Kidney (tissue), 14 donors: ENCODE results near the gene CSNK1D. TPM values are rescaled to one million over a fixed set of nuclear protein-coding genes. Genes with fewer than 3 reads are reported as not detected.

ENCODE experiments used
- DNase-seq, 5 donors: peaks; one replicate each; pipeline ENCODE4 v3.0.0-alpha.2; 2013 to 2020
- FAIRE-seq: peaks from 2 replicates; lab custom pipeline; 2012; peaks lifted over from hg19 to GRCh38; lab: Jason Lieb, UNC
- H3K27ac ChIP-seq, 2 donors: one replicate each; pipeline ENCODE4 v1.7.0; 2013; ENCODE audit warnings: low read depth in 2 of 2, low read length in 2 of 2, inconsistent platforms in 1 of 2
- H3K27me3 ChIP-seq: one replicate; pipeline ENCODE4 v1.7.1; 2013; ENCODE audit warnings: low read length, inconsistent platforms; ENCODE audit not compliant: control insufficient read depth, insufficient read depth
- H3K36me3 ChIP-seq, 3 donors: one replicate each; pipeline versions ENCODE4 v1.7.0 to v1.7.1; 2013; ENCODE audit warnings: low read length in 3 of 3, control low read depth in 1 of 3, inconsistent platforms in 1 of 3; ENCODE audit not compliant: insufficient read depth in 3 of 3, control insufficient read depth in 2 of 3
- H3K4me1 ChIP-seq, 3 donors: one replicate each; pipeline versions ENCODE4 v1.7.0 to v1.7.1; 2013; ENCODE audit warnings: low read length in 3 of 3, inconsistent platforms in 1 of 3, low read depth in 1 of 3; ENCODE audit not compliant: control insufficient read depth in 2 of 3, insufficient read depth in 2 of 3
- H3K4me3 ChIP-seq, 3 donors: one replicate each; pipeline versions ENCODE4 v1.7.0 to v1.8.1; 2013; ENCODE audit warnings: low read length in 3 of 3, control low read depth in 1 of 3, inconsistent platforms in 1 of 3
- H3K9ac ChIP-seq, 3 donors: one replicate each; pipeline versions ENCODE4 v1.7.0 to v1.7.1; 2013; ENCODE audit warnings: low read length in 3 of 3, control low read depth in 1 of 3, inconsistent platforms in 1 of 3
- H3K9me3 ChIP-seq, 3 donors: one replicate each; pipeline versions ENCODE4 v1.7.0 to v1.7.1; 2013; ENCODE audit warnings: low read length in 3 of 3, control low read depth in 1 of 3, inconsistent platforms in 1 of 3; ENCODE audit not compliant: control insufficient read depth in 2 of 3, insufficient read depth in 1 of 3
- intact Hi-C: fragments of 100-400 bp; cut with DNase I; formaldehyde crosslinking; loops from one replicate; pipeline ENCODE4 v1.11.1; 2022
- polyA plus RNA-seq: library from polyadenylated mRNA; stranded (reverse); fragments of 350-450 nt; fragmentation: Illumina TruSeq; extraction: RNeasy Lipid Tissue Mini Kit (QIAGEN cat#74804); gene quantifications from one replicate; pipeline ENCODE4 v1.2.3, GENCODE V29; 2014; ENCODE audit warnings: low read depth, low replicate concordance; ENCODE audit not compliant: insufficient read depth
- total RNA-seq: library from RNA; stranded (reverse); fragmentation: NEBNext Ultra II Directional; extraction: Animal tissue kit (Norgen Biotek cat#: 25700); gene quantifications from one replicate; pipeline ENCODE4 v1.2.1, GENCODE V29; 2021
- TF ChIP-seq, protein P1 (sequence below): IDR thresholded peaks from 3 replicates; pipeline ENCODE4 v1.5.1; 2012; ENCODE audit warnings: mild to moderate bottlenecking, moderate library complexity, borderline replicate concordance; ENCODE audit not compliant: insufficient read depth; ENCODE audit errors: extremely low read depth
- donor health status: control.
- donor health status: control.
- donor health status: control.
- donor health status: control.
- donor health status: control.
- donor health status: DM: yes; HTN: yes; CAD: no.
- donor health status: Normal renal cell carcinoma (clear cell type).

CSNK1D gene
- total and polyA plus RNA-seq, 2 donors from 2014 or later = 69.7 to 160 TPM

DNA sequence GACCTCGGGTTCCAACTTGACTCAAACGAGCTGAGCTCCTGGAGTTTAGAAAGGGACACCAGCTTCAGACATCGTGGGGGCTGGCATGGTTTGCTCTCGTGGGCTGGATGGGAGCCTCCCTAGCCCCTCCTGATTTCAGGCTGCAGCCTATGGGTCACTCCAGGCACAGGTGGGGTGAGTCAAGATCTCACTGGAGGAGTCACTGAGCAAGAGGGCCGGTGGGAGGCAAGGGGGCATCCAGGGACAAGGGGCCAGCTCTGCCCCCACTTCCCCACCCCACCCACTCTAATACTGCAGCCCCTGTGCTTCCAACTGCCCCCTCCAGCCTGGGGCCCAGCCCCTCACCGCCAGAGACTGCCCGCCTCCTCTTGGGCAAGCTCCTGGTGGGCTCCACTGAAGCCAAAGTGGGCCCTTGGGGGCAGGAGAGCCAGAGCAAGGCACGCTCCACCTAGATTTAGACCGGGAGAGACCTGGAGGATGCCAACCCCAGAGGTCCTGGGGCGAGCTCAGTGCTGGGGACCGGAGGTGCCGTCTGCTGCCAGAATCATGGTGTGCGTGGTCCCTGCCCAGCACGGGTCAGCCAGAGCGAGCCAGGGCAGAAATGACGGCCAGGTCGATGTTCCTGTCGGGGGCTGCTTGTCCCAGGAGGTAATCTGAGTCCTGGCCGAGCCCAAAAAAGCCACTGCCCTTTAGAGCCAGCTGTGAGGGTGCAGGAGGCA, 38.3 kb downstream of the CSNK1D start:
- Histone ChIP-seq H3K27me3 (no peaks in the 10 kb centered on the region), H3K4me3 (no peak overlapping the region), H3K9me3 (no peaks in the 10 kb centered on the region), H3K36me3 (no peaks in the 10 kb centered on the region), H3K27ac (peak overlapping the region in 1 of 2 donors; percentile 63), H3K4me1 (peaks cover 0 to 62% (median 24%) of the 10 kb centered on the region in 3 donors), H3K9ac (peak overlapping the region in 1 of 3 donors; percentile 34)
- FAIRE-seq = no peak
- TF ChIP-seq, protein P1, sequence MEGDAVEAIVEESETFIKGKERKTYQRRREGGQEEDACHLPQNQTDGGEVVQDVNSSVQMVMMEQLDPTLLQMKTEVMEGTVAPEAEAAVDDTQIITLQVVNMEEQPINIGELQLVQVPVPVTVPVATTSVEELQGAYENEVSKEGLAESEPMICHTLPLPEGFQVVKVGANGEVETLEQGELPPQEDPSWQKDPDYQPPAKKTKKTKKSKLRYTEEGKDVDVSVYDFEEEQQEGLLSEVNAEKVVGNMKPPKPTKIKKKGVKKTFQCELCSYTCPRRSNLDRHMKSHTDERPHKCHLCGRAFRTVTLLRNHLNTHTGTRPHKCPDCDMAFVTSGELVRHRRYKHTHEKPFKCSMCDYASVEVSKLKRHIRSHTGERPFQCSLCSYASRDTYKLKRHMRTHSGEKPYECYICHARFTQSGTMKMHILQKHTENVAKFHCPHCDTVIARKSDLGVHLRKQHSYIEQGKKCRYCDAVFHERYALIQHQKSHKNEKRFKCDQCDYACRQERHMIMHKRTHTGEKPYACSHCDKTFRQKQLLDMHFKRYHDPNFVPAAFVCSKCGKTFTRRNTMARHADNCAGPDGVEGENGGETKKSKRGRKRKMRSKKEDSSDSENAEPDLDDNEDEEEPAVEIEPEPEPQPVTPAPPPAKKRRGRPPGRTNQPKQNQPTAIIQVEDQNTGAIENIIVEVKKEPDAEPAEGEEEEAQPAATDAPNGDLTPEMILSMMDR = no peak
- peak in 1 of 5 donors; percentile 77 for DNase-seq
- intact Hi-C loops = loop anchor here (10.0 kb wide), 1 partner anchor 90 kb away; no protein-coding TSS in a partner anchor

DNA sequence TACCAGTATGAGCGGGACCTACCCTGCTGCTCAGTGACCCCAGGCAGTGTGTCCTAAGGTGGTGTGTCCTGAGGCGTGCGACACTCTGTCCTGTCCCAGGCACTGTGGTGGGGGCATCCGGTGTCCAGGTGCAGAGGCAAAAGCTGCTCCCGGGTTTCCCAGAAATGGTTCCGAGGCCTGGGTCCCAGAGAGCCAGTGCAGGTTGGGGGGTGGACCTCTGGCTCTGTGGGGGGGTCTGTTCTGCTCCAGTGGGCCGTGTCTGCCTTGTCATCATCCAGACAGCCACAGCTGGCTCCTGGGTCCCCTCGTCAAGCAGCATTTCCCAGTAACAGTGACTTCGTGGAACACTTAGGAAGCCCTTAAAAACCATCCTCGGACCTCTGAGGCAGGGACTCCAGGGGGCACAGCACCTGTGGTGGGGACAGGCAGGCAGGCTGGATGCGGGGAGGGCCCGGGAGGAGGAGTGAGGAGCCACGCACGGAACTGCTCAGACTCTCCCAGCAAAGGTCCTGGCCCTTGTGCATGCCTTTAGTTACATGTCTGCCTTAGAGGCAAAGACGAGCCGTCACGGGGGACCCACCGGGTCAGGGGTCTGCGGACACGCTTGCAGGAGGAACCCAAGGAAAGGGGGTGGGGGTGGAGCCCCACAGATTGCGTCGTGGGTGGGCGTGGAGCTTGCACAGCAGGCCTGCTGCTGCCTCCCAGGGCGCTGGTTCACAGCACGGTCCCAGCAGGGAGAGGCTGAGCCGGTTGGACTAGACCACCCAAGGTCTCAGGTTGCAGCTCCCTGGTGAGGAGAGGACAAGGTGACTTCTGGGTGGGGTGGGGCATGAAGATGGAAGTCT, 39.1 kb downstream of the CSNK1D start:
- TF ChIP-seq, protein P1 = no peak
- DNase-seq = peak; percentile 70 to 88 (median 78)
- Histone ChIP-seq H3K27me3 (no peaks in the 10 kb centered on the region), H3K9ac (peak overlapping the region in 1 of 3 donors; percentile 34), H3K4me1 (peaks cover 0 to 60% (median 19%) of the 10 kb centered on the region in 3 donors), H3K27ac (no peak overlapping the region), H3K4me3 (no peak overlapping the region), H3K36me3 (no peaks in the 10 kb centered on the region), H3K9me3 (no peaks in the 10 kb centered on the region)
- no peak for FAIRE-seq
- intact Hi-C loops = loop anchor here (10.0 kb wide), 1 partner anchor 90 kb away; no protein-coding TSS in a partner anchor

DNA sequence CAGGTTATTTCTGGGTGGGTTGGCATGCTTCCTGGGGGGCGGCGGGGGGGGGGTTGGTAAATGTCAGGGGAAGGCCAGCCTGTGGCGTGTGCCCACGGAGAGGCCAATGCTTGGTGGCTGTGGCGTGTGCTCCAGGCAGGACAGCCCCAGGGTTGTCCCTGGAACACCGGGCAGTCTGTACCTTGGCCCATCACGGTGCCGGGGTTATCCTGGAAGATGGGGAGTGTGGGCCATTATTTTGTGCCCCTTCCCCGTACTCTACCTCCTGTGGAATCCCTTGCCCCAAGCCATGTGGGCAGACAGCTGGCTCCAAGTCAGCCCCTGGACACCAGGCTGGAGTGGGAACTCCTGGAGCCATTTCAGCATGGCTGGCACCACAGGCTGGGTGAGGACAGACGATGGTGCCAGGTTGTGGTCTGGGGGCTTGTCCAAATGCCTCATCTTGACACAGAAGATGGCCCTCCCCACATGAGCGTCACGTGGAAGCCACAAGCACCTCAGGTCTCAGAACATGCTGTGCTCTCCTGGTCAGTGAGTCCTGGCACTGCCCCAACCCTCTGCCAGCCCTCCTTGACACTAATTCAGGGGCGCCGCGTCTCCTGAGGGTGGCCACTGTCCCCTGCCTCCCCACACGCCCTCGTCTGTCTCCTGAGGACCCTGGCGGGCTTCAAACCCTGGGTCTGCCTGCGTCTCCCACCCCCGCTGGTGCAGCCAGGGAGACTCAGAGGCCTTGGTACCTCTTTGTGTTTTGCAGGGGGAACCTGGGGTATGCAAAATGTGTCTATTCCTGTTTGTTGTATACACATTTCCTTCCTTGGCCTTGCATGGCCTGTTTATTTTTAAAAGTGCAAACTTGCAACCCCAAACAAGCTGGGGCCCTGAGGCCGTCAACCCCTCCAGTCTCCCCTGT, 40.4 kb downstream of the CSNK1D start:
- intact Hi-C loops = loop anchor here (10.0 kb wide), 1 partner anchor 92 kb away; no protein-coding TSS in a partner anchor
- no peak overlapping the region for H3K9ac ChIP-seq
- H3K27ac ChIP-seq = no peak overlapping the region
- H3K4me3 ChIP-seq = no peak overlapping the region
- no peak for FAIRE-seq
- TF ChIP-seq, protein P1 = no peak
- no peaks in the 10 kb centered on the region for H3K27me3 ChIP-seq
- H3K4me1 ChIP-seq = peaks cover 0 to 50% (median 19%) of the 10 kb centered on the region in 3 donors
- no peaks in the 10 kb centered on the region for H3K36me3 ChIP-seq
- no peaks in the 10 kb centered on the region for H3K9me3 ChIP-seq
- peak in 1 of 5 donors; percentile 84 for DNase-seq
